Loucy (cell line): ENCODE results near the gene IL17RD.

ENCODE experiments used
- H2AFZ ChIP-seq: fragments of 200-600 bp; sonication (generic); 2 replicates; pipeline ENCODE4 v1.6.0; 2016; ENCODE audit warnings: antibody characterized with exemption, mild to moderate bottlenecking, low read length, moderate library complexity
- H3F3A ChIP-seq: fragments of 200-600 bp; 2 replicates; pipeline ENCODE4 v1.6.0; 2016; ENCODE audit warnings: antibody characterized with exemption, low read depth, mild to moderate bottlenecking
- H3K27me3 ChIP-seq: fragments of 200-600 bp; sonication (generic); 2 replicates; pipeline ENCODE4 v1.6.1; 2014; ENCODE audit warnings: low read length, mild to moderate bottlenecking; ENCODE audit not compliant: insufficient read depth, poor library complexity, severe bottlenecking
- H3K36me3 ChIP-seq: fragments of 200-600 bp; sonication (generic); 2 replicates; pipeline ENCODE4 v1.6.1; 2016; ENCODE audit warnings: low read length; ENCODE audit not compliant: insufficient read depth
- H3K4me1 ChIP-seq: fragments of 200-600 bp; sonication (generic); 2 replicates; pipeline ENCODE4 v1.5.1; 2014; ENCODE audit warnings: low read length, mild to moderate bottlenecking; ENCODE audit not compliant: insufficient read depth, poor library complexity, severe bottlenecking
- H3K4me2 ChIP-seq: fragments of 200-600 bp; sonication (generic); 2 replicates; pipeline ENCODE4 v1.6.0; 2014; ENCODE audit warnings: antibody characterized with exemption, low read length, low read depth, mild to moderate bottlenecking; ENCODE audit not compliant: poor library complexity, severe bottlenecking
- H3K4me3 ChIP-seq: fragments of 200-600 bp; sonication (generic); 2 replicates; pipeline ENCODE4 v1.5.1; 2014; ENCODE audit warnings: low read length, mild to moderate bottlenecking, mixed read lengths; ENCODE audit not compliant: poor library complexity, severe bottlenecking
- H3K79me2 ChIP-seq: fragments of 200-600 bp; sonication (generic); 2 replicates; pipeline ENCODE4 v1.6.1; 2014; ENCODE audit warnings: low read length; ENCODE audit not compliant: insufficient read depth
- H3K9ac ChIP-seq: fragments of 200-600 bp; sonication (generic); 2 replicates; pipeline ENCODE4 v1.6.0; 2014; ENCODE audit warnings: mild to moderate bottlenecking, low read depth, low read length, moderate library complexity; ENCODE audit not compliant: poor library complexity, severe bottlenecking
- H3K9me2 ChIP-seq: fragments of 200-600 bp; sonication (generic); replicated peaks from 2 replicates; pipeline ENCODE4 v1.6.1; 2016; ENCODE audit warnings: low read depth, low read length, mixed read lengths
- H3K9me3 ChIP-seq: fragments of 200-600 bp; sonication (generic); 2 replicates; pipeline ENCODE4 v1.6.1; 2014; ENCODE audit warnings: mild to moderate bottlenecking, antibody characterized with exemption, low read length, low read depth; ENCODE audit not compliant: insufficient read depth
- H4K20me1 ChIP-seq: fragments of 200-600 bp; sonication (generic); 2 replicates; pipeline ENCODE4 v1.6.0; 2014; ENCODE audit warnings: antibody characterized with exemption, low read length, mild to moderate bottlenecking; ENCODE audit not compliant: insufficient read depth, poor library complexity, severe bottlenecking
- EZH2phosphoT487 ChIP-seq: fragments of 200-600 bp; IDR thresholded peaks from 2 replicates; pipeline ENCODE4 v1.6.1; 2018; ENCODE audit warnings: antibody characterized with exemption, mild to moderate bottlenecking, moderate library complexity, borderline replicate concordance
- TF ChIP-seq, protein P1 (sequence below): fragments of 200-600 bp; sonication (generic); conservative IDR thresholded peaks from 2 replicates; pipeline ENCODE4 v1.5.1; 2014; ENCODE audit warnings: mild to moderate bottlenecking, antibody characterized with exemption, low read length

IL17RD gene

DNA sequence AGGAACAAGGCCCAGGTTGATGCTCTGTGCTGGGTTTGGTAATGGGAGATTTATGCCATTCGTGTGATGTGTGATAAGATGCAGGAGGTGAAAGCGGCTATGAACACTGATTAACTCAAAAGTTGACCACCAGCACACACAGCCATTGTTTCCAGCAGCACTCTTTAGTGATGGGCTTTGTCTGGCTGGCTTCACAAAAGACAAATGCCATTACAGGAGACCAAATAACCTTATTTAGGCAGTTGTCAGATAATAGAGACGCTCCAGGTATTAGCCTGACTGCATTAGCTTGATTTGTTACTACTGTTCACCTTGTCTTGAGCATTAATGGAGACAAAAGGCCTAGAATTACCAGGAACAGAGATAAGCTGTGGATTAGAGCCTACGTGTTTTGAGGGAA is 29.5 kb upstream of the IL17RD start:
- Histone ChIP-seq H2AFZ (no peak overlapping the region), H3K36me3 (no peaks in the 10 kb centered on the region), H3K79me2 (no peaks in the 10 kb centered on the region), H3K9ac (no peak overlapping the region), H3K9me3 (no peaks in the 10 kb centered on the region), H3K4me1 (peaks cover 2% of the 10 kb centered on the region), H3F3A (no peaks in the 10 kb centered on the region), H3K4me2 (no peak overlapping the region), H4K20me1 (no peaks in the 10 kb centered on the region), H3K4me3 (no peak overlapping the region), H3K9me2 (no peaks in the 10 kb centered on the region), H3K27me3 (no peaks in the 10 kb centered on the region)
- TF ChIP-seq, protein P1, sequence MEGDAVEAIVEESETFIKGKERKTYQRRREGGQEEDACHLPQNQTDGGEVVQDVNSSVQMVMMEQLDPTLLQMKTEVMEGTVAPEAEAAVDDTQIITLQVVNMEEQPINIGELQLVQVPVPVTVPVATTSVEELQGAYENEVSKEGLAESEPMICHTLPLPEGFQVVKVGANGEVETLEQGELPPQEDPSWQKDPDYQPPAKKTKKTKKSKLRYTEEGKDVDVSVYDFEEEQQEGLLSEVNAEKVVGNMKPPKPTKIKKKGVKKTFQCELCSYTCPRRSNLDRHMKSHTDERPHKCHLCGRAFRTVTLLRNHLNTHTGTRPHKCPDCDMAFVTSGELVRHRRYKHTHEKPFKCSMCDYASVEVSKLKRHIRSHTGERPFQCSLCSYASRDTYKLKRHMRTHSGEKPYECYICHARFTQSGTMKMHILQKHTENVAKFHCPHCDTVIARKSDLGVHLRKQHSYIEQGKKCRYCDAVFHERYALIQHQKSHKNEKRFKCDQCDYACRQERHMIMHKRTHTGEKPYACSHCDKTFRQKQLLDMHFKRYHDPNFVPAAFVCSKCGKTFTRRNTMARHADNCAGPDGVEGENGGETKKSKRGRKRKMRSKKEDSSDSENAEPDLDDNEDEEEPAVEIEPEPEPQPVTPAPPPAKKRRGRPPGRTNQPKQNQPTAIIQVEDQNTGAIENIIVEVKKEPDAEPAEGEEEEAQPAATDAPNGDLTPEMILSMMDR: no peak
- TF ChIP-seq EZH2phosphoT487: no peak

GRCh38 chr3:57192028-57192427 is 26.9 kb upstream of the IL17RD start:
- no peaks in the 10 kb centered on the region for H3F3A ChIP-seq
- TF ChIP-seq EZH2phosphoT487: no peak
- TF ChIP-seq, protein P1: no peak
- H3K79me2 ChIP-seq: no peaks in the 10 kb centered on the region
- H3K27me3 ChIP-seq: no peaks in the 10 kb centered on the region
- no peak overlapping the region for H2AFZ ChIP-seq
- no peaks in the 10 kb centered on the region for H3K9me2 ChIP-seq
- no peaks in the 10 kb centered on the region for H3K9me3 ChIP-seq
- no peaks in the 10 kb centered on the region for H4K20me1 ChIP-seq
- H3K4me2 ChIP-seq: no peak overlapping the region
- H3K4me3 ChIP-seq: no peak overlapping the region
- no peaks in the 10 kb centered on the region for H3K36me3 ChIP-seq
- H3K4me1 ChIP-seq: no peaks in the 10 kb centered on the region
- H3K9ac ChIP-seq: no peak overlapping the region

GRCh38 chr3:57184526-57184925 is 19.4 kb upstream of the IL17RD start:
- no peaks in the 10 kb centered on the region for H3K9me3 ChIP-seq
- no peak overlapping the region for H2AFZ ChIP-seq
- no peaks in the 10 kb centered on the region for H3K27me3 ChIP-seq
- H3K9ac ChIP-seq: no peak overlapping the region
- TF ChIP-seq, protein P1: no peak
- TF ChIP-seq EZH2phosphoT487: no peak
- no peak overlapping the region for H3K4me2 ChIP-seq
- no peaks in the 10 kb centered on the region for H3F3A ChIP-seq
- H3K4me1 ChIP-seq: no peaks in the 10 kb centered on the region
- H3K36me3 ChIP-seq: no peaks in the 10 kb centered on the region
- no peaks in the 10 kb centered on the region for H3K79me2 ChIP-seq
- no peaks in the 10 kb centered on the region for H4K20me1 ChIP-seq
- H3K4me3 ChIP-seq: no peak overlapping the region
- no peaks in the 10 kb centered on the region for H3K9me2 ChIP-seq
